Measurements from ENCODE around the gene FAM200B.
"Not testable (repeated sequence)": the region's sequence is repeated elsewhere in the genome, so short reads cannot be mapped to it uniquely, and the experiment has no call there.

FAM200B gene

DNA sequence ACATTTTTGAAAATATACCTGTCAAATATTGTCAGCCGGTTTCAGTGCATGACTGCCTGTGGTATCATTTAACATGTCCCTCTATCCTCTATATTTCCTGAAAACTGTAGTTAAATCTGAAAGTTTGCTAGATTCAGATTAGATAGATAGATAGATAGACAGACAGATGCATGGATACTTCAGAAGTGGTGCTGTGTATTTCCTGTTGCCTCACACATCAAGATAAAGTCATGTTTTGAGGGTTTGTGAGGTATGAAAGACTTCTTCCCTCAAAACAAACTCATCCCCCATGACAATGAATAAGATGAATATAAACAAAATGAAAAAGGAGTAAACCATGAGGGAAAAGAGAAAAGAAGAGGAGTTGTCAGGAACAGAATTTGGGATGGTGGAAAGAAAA is 15.2 kb downstream of the FAM200B start:
- DNase-seq (ENCODE audit: low spot score), result no peak

DNA sequence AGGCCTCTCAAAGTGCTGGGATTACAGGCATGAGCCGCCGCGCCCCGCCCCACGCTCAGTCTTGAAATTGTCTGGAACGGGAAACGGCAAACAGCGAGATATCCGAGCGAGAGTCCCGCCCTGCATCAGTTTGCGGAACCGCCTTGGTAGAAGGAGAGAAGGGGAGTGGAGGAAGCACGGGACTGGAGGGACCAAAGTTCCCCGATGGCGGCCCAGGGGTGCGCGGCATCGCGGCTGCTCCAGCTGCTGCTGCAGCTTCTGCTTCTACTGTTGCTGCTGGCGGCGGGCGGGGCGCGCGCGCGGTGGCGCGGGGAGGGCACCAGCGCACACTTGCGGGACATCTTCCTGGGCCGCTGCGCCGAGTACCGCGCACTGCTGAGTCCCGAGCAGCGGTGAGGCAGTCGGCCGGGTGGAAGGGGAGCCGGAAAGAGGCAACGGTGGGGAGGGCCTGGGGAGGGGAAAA is 21.3 kb downstream of the FAM200B start, which contains the start of gene BST1:
BST1 (plus strand) TSS at position 125 of the 463 bp plus-strand sequence; CDS start at position 205, 80 bp downstream.
- DNase-seq (ENCODE audit: low spot score), result peak; percentile 62

DNA sequence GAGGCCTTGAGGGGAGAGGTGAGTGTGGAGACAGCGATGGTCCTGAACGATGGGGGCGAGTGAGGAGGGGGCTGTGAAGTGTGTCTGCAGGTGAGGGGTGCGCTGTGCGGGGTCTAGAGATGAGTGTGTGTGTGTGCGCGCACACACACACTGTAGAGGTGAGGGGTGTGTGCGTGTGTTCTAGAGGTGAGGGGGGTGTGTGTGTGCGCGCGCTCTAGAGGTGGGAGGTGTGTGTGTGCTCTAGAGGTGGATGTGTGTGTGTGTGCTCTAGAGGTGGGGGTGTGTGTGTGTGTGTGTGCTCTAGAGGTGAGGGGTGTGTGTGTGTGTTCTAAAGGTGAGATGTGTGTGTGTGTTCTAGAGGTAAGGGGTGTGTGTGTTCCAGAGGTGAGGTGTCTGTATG is 21.8 kb downstream of the FAM200B start:
- no peak for DNase-seq (ENCODE audit: low spot score)

DNA sequence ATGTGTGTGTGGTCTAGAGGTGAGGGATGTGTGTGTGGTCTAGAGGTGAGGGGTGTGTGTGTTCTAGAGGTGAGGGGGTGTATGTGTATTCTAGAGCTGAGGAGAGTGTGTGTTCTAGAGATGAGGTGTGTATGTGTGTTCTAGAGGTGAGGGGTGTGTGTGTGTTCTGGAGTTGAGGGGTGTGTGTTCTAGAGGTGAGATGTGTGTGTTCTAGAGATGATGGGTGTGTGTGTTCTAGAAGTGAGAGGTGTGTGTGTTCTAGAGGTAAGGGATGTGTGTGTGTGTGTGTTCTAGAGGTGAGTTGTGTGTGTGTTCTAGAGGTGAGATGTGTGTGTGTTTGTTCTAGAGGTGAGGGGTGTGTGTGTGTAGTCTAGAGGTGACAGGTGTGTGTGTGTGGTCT is 22.5 kb downstream of the FAM200B start:
- DNase-seq (ENCODE audit: low spot score), result no peak

DNA sequence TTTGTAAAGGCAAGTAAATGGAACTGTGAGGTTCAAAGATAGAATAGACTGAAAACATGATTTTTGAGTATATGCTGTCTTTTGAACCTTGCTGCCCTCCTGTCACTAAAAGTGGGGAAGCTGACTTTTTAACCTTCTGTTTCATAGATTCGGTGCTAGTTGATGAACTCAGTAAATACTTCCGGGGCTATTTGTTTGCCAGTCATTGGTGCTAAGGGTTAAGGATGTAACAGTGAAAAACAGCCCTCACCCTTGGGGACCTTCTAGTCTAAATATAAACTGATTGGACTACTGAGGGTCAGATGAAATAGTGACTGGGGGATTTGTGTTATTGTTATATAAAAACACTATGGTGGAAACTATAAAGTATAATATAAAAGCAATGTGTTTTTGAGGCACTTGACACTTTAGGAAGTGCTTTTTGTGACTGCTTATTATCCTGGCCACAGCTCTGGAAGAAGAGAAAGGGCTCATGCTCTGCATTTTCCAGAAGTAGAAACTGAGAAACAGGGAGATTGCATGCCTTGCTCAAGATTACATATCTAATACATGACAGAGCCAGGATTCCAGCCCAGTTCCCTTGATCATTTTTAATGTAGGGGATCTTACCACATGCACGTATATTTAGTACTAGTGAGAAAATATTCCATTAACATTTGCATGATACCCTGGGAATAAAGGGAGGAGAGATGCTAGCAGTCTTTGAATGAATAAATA is 25.2 kb downstream of the FAM200B start:
- DNase-seq (ENCODE audit: low spot score), result no peak

DNA sequence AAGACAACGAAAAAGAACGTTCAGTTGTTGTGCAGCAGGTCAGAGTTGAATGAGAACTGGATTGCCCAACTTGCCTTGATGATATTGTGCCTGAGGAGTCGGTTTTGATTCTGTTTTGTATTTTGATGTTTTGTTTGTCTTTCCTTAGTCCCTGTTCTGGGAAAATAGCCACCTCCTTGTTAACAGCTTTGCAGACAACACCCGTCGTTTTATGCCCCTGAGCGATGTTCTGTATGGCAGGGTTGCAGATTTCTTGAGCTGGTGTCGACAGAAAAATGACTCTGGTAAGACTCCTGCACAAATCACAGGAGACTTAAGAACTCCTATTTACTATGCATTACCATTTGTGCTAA is 25.7 kb downstream of the FAM200B start:
- no peak for DNase-seq (ENCODE audit: low spot score)

DNA sequence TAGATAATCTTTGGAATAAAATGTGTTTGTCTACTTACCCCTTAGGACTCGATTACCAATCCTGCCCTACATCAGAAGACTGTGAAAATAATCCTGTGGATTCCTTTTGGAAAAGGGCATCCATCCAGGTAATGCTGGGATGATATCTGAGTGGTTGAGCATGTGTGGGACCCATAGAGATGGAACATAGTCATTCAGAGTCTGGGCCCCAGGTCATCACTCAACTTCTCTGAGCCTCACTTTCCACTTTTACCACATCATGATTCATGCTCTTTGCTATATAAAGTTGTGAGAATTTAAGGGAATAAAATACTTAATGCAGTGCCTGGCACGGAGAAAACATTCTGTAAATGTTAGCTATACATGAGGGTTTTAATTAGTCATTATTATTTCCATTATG is 30.1 kb downstream of the FAM200B start:
- DNase-seq (ENCODE audit: low spot score), result no peak

DNA sequence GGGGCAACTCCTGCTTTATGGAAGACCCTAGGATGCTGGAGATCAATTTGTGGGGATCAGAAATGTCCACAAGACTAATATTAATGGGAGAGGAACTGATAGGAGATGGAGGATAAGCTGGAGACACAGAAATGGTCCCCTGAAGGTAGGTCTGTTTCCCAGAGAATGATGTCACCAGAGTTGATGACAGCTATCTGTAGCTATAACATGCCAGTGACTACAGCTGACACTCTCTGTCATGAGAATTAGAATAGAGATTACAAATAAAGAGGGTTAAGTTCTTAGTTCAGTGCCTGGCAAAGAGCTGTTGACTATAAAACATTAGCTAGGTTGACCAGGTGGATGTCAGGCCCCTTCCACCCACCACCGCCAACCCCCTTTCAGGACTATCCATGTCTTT is 30.6 kb downstream of the FAM200B start:
- DNase-seq (ENCODE audit: low spot score), result no peak

DNA sequence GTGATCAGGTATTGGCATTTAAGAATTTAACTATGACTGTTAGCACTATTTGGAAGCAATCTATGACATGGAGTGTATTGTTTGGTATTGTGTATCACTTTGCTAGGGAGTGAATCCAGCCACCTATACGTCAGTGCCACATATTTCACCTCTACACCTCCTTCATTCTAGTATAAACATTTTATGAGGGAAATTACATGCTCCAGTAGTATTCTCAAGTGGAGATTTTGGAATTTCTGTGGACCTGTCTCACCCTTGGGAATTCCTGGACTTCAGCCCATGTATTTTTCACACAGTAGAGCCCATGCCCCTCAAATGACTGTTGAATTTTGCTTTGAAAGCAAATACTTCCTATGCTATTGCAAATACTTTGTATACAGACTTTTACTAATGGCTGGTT is 32.5 kb downstream of the FAM200B start:
- no peak for DNase-seq (ENCODE audit: low spot score)

DNA sequence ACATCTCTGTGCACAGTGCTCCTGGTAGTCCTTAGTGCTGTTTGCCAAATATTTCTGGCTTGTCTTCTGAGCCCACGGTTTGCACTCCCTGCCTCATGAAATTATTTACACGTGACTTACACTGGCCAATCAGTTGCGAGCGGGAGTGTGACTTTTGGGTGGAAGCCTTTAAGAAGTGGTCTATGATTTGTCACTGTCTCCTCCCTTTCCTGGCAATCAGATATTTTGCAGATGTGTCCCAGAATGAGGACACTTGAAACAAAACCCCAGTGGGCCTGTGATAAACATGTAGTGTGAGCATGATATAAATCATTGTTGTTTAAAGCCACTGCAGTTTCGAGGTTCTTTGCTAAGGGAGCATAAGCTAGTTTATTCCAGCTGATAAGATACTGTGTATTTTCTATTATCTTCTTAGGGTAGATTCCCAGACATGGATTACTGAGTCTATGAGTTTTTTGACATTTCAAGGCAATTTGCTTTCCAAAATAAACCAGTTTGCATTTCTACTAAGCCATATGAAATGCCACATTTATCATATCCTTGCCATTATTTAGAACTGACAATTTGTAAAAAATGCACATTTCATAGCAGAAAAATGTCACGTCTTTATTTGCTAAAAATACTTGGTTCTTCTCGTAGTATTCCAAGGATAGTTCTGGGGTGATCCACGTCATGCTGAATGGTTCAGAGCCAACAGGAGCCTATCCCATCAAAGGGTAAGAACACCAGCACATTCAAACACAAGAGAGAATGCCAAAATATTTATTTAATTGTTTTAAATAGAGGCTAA is 33.2 kb downstream of the FAM200B start:
- DNase-seq (ENCODE audit: low spot score), result peak; percentile 53

DNA sequence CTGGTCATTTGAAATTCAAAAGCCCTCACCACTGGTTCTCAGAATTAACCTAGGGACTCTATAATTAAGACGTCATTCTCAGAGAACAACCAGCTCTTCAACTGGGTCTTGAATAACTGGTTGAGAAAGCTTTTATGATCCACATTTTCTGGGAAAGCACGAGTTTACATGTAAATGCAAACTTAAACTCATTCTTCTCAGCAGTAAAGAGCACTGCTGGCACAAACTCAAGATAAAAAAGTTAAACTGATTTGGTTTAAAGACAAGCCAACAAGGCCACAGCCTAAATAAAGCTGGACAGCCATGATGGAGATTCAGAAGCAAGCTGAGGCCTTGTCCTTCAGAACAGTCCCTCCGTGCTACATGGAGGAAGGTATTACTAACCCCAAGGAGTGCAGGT is 34.5 kb downstream of the FAM200B start:
- no peak for DNase-seq (ENCODE audit: low spot score)

DNA sequence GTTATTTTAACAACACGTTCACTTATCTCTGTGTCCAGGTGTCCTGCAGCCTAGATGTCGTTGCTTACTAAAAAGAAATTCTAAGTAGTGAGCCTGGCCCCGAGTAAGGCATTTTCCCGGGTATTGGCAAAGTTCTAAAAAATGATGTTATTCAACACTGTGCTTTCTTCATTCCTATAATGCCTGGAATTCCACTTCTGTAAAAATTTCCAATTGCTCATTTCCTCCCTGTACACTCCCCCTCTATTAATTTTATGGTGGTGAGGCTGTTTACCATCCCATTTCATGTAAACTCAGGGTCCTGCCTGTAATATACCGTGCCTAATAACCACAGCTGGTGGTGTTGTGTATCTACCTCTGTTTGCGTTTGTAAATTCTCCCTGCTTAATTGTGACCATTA is 35.5 kb downstream of the FAM200B start:
- peak; percentile 36 for DNase-seq (ENCODE audit: low spot score)

DNA sequence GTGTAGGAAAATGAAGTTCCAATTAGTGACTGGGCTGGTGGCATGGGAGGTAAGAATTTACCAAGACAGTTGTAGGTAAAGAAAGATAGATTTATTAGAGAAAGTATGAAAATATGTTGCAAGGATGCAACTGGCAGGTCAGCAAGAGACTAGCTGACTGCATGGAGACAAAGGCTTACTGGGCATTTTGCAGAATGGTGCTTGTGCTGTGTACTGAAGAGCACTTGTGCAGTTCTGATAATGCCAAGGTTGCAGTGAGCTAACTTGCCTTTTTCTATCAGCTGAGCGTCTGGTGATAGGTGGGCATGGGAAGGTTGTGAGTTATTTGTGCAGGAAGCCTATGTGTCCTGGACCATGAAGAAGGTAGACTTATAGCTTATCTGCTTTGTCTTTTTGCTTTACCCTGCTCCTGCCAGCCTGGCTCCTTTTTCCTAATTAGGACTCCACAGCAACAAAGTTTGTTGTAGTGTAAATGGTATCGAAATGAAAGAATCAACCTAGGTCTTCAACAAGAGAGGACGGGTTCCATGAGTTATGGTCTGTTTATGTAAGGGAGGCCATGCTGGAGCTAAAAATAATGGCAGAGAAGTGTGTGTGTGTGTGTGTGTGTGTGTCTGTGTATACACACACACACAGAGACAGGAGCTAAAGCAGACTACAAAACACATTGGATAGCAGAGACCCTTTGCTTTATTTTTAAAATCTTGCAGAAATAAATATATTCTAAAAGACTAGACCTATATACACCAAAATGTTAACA is 36.2 kb downstream of the FAM200B start:
- DNase-seq (ENCODE audit: low spot score), result no peak

DNA sequence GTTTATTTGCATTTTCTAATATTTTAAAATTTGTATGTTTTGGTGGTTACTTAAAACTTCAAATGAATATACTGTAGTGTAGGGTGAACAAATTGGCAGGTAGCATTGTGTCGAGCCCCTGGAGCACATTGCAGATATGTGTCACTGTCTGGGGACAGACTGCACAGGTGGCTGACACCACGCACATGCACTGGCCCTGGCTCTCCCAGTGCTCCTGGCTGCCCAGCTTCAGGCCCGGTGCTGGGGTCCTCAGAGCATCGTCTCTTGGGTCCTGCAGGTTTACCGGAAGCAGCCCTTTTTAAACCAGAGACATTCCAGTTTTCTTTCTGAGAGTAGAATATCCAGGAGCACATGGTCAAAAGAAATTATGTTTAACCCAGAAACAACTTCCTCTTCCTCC is 36.8 kb downstream of the FAM200B start:
- no peak for DNase-seq (ENCODE audit: low spot score)

DNA sequence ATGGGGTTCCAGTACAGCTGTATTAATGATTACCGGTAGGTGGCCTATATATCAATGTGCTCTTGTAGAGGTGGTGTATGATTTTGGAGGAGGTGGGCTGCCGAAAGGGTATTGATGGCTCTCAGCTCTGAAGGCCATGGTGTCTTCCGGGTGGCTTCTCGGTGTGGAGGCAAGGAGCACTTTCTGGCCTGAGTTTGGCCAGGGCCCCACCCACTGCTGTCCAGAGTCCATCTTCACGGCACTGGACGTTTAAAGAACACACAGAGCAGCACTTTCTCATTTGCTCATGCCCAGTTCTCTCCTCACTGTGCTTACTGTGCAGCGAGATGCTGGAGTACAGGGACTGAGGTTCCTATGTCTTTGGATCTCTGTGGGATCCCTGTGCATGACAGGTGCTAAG is 37.3 kb downstream of the FAM200B start:
- DNase-seq (ENCODE audit: low spot score), result no peak

DNA sequence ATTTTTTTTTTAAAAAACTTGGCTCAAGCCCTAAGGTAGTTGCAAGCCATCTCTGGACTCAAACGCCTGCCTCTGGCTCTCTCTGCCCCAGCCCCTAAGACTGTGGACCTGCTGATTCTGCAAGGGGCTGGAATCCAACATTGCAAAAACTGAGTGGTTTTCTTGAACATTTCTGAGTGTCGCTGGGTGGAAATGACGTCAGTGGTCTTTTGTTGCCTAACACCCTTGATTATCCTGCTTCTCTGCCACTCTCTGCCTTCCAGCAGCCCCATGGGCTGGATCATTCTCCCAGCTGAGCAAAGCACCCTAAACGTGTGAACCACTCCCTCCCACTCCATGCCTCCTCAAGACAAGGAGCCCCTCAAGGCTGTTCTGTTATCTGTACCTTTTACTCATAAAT is 37.9 kb downstream of the FAM200B start:
- no peak for DNase-seq (ENCODE audit: low spot score)

DNA sequence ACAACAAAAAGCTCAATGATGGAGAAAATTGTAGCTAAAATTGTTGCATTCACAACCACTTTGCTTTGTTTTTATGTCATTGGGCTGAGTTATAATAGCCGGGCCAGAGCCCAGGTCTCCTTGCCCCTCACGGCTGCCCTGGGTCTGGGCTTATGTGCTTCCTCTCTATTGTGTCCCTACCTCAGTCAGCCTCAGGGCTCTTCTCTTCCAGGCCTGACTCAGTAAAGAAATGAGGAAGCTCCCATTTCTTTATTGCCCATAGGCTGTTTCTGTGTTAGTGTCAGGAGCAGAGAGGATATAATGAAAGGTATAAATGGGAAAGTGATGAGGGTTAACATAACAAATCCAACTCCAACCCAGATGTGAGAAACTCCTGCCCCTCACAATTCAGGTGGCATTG is 39.2 kb downstream of the FAM200B start:
- DNase-seq (ENCODE audit: low spot score), result no peak

DNA sequence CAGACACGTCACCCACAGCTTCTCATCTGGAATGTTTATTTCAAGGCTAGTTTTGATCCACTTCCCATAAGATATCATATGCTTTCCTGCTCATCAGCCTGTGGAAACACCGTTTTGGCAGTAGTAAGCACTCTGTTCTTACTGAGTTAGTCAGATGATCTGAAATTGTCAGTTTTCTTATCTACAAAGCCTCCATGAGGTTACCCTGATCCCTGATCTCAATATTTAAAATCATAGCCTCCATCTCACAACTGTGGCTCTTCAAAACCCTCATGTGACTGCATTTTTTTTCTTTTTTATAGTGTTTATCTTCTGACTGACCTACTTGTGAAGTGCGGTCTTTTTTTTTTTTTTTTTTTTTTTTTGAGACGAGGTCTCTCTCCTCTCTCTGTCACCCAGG is 44.0 kb downstream of the FAM200B start:
- DNase-seq (ENCODE audit: low spot score), result no peak

DNA sequence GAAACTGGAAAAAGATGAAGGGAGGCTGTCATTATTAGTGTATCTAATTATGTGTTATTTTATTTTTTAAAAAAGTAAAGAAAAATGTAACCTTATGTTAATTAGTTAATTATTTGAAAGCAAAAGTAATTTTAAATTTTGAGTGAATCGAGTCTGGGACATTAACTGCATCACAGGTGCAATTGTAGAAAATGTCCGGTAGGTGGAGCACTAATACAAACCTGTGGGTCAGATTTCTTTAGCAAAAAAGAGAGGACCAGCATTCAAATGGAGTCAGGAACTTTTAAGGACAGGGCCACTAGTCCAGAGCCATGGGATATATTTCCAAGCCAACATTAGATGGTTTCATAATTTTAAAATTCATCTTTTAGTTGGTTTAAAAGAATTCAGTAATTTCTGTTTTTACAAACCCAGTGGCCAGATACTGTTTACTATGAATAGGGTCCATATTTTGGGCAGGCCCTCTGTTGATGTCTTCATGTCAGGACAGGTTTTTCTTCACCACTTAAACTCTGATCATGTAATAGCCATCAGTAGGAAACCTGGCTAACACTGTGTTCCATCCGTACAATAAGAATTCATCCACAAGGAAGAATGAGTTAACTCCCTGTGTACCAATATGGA is 48.4 kb downstream of the FAM200B start:
- DNase-seq (ENCODE audit: low spot score), result peak; percentile 61

DNA sequence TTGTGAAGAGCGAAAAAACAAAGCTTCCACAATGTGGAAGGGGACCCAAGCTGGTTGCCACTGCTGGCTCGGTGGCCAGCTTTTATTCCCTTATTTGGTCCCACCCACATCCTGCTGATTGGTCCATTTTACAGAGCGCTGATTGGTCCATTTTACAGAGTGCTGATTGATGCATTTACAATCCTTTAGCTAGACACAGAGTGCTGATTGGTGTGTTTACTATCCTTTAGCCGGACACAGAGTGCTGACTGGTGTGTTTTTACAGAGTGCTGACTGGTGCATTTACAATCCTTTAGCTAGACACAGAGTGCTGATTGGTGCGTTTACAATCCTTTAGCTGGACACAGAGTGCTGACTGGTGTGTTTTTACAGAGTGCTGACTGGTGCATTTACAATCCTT is 51.4 kb downstream of the FAM200B start:
- not testable (repeated sequence) for DNase-seq (ENCODE audit: low spot score)

DNA sequence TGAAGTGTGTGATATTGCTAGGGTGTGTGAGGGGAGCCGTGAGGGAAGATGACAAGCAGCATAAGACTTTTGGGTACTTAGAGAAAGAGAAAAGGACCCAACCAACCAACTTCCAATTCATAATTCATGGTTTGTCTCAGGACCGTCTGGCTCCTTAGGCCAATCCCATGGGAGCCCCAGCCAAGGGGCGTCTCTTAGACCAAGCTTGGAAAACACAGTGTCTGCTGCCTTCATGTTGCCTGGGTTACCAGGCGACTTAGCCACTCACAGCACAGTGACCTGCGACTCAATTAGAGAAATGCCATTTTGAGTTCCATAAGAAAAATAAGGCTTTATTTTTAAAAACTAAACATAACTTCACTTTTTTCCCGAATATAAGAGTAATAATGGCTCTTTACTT is 53.9 kb downstream of the FAM200B start:
- no peak for DNase-seq (ENCODE audit: low spot score)

DNA sequence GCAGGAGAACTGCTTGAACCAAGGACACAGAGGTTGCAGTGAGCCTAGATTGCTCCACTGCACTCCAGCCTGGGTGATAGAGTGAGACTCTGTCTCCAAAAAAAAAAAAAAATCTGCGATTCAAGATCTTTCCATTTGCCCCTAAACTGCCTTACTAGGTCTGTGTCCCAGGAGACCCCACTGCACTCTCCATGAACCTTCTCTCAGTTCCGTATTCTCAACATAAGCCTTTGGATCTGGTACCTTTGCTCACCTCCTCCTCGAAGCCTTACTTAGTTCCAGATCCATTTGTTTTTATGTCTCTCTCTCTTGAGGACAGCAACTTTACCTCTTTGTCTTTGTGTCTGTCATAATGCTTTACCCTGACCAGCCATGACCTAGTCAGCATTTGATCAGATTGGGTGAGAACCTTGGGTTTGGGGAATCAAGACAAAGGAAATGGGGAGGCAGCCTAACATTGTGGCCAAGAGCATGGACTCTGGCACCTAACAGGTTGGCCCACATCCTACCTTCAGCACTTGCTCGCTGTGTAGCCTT is 55.0 kb downstream of the FAM200B start:
- DNase-seq (ENCODE audit: low spot score), result no peak

All from AG08396 (cell line).